ELR (cell line): ENCODE measurements around the gene FNBP1.

Source experiments
- DNase-seq: peaks from one replicate; pipeline ENCODE4 v3.0.0-alpha.2; 2015; ENCODE audit warnings: low read depth

FNBP1 gene

DNA sequence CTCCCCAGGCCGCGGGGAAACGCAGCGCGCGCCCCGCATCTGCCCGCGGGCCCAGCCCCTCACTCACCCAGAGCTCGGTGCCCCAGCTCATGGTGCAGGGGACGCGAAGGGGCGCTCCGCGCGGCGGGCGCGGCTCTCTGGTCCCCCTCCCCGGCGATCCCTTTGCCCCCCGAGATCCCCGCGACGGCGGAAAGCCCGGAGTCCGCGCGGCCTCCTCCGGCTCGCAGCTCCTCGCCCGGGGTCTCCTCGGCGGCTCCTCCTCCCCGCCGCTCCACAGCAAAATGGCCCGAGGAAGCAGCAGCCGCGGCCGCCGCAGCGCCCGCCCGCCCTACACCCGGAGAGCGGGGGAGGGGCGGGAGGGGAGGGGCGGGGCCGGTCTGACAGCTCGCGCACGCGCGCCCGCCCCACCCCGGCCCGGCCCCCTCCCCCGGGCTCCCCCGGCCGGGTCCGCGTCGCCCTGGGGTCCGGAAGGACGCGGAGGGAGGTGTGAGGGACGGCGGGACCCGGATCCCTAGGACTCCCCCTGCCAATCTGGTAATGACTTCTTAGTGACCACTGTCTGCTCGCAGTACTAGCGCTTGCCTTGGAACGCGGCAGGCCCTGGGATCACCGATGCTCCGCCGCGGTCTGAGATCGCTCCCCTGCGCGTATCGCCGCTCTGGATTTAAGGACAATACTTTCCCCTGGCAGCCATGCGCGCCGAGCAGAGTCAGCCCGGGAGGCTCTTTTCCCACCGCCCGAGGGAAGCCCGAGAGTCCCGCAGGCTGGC is at the start of gene FNBP1:
TSS of gene FNBP1 (minus strand) at position 305 of the 769 bp plus-strand sequence. CDS start at position 91, 214 bp downstream.
- peak; percentile 80 for DNase-seq

DNA sequence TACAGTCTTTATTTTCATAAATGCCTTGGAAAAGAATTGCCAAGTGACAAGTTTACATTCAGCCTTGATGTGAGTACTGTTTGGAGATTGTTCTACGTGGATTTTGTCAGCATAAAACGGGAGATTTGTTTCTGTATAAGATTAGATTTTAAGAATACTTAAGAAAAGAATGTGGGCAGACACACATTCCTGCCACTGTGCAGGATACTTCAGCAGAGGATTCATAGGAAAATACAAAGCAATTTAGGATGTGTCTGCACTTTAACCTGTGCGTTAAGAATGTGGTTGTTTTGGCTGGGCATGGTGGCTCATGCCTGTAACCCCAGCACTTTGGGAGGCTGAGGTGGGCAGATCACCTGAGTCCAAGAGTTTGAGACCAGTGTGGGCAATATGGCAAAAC is 47.9 kb upstream of the FNBP1 start:
- DNase-seq = no peak

DNA sequence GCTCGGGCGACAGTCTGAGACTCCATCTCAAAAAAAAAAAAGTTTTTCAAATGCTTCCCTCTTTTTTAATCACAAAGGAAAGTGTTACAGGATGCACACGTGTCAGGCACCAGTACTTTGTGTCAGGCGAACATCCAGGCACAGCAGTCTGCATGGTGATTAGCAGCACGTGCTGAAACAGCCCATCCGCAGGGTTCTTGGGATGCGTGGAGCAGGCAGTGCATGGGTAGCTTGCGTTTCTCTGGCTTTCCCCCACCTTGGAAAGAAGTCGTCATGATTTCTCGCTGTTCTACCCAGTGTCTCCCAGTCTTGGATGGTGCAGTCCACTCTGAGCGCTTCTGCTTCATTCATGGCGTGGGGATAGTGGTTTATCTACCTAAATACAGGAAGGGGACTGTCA is 46.2 kb upstream of the FNBP1 start:
- no peak for DNase-seq

DNA sequence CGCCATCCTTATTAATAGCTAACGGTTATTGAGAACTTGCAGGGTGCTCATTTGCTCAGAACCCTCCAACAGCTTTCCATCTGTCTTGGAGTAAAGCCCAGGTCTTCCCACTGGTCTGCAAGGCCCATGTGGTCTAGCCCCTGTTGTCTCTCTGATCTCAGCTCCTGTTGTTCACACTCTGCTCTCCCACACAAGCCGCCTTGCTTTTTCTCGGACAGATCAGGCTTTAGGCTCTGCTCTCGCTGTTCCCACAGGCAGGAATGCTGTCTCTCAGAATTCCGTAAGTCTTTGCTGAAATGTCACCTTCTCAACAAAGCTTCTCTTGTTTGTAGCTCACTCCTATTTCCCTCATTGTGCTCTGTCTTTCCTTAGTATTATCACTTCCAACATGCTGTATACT is 45.1 kb upstream of the FNBP1 start:
- no peak for DNase-seq

DNA sequence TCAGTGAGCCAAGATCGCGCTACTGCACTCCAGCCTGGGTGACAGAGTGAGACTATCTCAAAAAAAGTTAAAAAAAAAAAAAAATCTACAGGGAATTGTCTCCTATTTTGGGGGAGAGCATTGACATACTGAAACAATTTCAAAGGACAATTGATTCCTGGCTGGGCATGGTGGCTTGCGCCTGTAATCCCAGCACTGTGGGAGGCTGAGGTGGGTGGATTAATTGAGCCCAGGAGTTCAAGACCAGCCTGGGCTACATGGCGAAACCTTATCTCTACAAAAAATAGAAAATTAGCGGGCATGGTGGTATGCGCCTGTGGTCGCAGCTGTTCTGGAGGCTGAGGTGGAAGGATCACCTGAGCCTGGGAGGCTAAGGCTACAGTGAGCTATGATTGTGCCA is 41.3 kb upstream of the FNBP1 start:
- no peak for DNase-seq

DNA sequence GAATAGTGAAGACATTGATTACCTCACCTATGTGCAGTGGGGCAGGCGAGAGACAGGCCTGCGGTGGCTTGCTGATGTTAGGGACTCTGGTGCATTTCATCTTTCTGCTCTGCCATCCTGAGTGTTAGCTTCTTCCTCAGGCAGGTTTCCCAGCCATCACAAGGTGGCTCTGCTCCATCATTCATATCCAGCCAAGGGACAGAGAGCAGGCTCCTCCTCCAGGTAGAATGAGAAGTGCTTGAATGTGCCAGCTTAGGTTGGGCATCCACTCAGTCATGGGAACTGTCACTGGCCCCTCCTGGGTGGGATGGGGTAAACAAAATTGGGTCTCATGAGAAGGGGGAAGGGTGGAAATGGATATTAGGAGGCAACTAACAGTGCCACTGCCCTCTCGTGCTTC is 35.6 kb upstream of the FNBP1 start:
- no peak for DNase-seq

DNA sequence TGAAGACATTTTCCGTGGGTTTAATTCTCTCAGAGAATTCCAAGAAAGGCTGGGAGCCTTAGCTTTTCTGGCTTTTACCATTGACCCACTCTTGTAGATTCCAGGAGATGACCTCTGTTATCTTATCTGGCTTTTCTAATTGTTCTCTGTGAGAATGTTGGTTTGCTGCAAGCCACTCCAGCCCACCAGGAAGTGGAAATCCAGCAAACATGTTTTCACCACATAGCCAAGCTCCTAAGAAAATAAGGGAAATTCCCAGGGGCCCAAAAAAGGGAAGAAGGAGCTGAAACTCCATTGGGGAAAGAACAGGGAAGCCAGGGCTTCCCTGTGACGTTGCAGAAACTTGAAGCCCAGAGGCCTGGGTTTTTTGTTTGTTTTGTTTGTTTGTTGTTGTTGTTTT is 30.4 kb upstream of the FNBP1 start:
- DNase-seq = peak; percentile 36

DNA sequence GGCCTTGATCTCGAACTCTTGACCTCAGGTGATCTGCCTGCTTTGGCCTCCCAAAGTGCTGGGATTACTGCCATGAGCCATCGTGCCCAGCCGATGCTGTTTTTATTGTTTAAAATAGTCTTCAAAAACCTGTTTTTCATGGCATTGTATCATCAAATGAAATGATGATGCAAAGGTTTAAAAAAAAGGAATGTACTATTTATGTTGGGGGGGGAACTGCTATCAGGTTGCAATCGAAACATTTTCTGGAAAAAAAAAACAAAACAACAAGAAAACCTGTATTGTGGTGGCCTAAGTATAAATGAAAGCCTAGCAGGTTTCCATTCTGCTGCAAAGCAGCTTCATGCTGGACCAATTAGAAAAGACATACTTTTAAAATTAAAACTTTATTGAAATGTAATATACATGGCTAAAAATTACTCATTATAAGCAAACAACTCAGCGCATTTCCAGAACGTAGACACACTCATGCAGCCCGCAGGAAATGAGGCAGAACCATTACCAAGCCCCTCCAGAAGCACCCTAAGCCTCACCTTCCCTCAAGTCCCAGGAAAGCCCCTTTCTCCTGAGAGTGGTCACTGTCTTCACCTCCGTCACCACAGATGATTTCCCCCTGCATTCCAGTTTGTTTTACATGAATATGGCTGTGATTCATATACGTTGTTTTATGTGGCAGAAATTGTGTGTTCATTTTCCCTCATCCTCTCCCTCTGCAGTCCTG is 29.7 kb upstream of the FNBP1 start:
- peak; percentile 84 for DNase-seq

DNA sequence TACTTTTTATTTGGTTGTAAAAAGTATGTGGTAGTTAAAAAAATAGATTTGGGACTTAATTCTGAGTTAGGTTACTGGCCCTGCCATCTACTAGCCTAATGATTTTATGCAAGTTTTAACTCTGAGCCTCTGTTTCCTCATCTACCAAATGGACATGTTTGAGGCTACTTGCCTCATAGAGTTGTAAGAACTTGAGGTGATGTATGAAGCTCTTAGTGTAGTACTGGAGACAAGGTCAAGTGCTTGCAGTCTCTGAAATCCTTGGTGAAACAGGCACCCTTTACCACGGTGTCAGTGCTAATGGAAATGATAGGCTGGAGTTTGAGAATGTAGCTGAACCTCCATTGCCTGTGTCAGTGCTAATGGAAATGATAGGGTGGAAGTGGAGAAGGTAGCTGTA is 26.1 kb upstream of the FNBP1 start:
- DNase-seq = no peak

DNA sequence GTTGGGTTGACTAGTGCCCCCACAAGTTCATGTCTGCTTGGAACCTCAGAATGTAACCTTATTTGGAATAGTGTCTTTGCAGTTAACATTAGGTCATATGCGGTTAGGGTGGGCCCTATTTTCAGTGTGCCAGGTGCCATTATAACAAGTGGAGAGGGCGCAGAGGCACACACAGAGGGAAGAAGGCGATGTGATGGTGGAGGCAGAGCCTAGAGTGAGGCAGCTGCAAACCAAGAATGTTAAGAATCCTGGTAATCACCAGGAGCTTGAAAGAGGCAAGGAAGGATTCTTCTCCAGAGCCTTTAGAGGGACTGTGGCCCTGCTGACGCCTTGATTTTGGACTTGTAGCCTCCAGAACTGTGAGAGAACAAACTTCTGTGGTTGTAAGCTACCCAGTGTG is 21.6 kb upstream of the FNBP1 start:
- DNase-seq = no peak

DNA sequence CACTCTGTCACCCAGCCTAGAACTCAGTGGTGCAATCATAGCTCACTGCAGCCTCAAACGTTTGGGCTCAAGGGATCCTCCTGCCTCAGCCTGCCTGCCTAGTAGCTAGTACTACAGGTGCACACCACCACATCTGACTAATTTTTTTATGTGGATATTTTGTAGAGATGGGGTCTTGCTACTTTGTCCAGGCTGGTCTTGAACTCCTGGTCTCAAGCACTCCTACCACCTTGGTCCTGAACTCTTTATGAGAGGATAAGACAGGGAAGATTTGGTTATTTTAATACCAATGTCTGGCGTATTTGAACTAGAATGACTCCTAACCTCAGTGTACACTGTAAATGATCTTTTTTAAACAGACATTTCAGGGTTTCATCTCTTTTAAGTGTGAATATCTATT is 19.8 kb upstream of the FNBP1 start:
- no peak for DNase-seq

DNA sequence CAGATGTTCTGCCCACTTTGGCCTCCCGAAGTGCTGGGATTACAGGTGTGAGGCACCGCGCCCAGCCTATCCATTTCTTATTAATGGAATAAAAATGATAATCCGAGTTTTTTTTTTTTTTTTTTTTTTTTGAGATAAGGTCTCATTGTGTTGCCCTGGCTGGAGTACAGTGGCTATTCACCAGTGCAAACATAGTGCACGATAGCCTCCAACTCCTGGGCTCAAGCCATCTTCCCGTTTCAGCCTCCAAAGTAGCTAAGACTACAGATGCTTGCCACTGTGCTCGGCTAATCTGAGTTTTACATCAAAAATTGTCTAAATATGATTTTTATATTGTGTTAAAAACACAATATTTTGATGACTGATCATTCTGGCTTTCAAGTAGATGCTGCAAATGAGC is 17.3 kb upstream of the FNBP1 start:
- no peak for DNase-seq

DNA sequence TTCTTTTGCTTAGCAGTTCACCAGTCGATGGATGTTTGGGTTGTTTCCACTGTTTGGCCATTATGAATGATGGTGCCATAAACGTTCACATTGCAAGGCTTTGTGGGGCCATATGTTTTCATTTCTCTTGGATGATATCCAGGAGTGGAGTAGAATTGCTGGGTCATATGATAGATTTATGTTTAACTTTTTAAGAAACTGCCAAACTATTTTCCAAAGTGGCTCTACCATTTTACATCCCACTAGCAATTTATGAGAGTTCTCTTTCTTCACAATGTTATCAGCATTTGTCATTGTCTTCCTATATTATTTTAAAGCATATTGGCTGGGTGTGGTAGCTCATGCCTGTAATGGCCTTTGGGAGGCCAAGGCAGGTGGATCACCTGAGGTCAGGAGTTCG is 15.9 kb upstream of the FNBP1 start:
- no peak for DNase-seq

DNA sequence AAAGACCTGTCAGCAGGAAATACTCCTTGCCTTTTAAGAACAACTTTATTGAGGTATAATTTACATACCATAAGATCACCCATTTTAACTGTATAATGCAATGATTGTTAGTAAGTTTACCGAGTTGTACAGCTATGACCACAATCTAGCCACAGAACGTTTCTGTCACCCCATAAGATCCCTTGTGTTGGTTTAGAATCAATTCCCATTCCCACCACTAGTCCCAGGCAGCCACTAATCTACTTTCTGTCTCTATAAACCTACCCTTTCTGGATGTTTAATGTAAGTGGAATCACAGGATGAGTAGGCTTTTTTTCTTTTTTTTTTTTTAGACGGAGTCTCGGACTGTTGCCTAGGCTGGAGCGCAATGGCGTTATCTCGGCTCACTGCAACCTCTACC is 15.2 kb upstream of the FNBP1 start:
- DNase-seq = peak; percentile 50

DNA sequence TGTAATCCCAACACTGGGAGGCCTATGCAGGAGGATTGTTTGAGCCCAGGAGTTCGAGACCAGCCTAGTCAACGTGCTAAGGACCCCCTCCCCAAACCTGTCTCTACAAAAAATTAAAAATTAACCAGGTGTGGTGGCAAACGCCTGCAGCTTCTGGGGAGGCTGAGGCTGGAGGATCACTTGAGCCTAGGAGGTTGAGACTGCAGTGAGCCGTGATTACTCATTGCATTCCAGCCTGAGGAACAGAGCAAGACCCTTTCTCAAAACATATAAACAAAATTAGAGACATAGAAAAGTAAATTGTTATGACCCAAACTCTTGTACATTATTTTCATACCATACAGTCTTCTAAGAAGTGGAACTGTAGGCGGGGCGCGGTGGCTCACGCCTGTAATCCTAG is 11.8 kb upstream of the FNBP1 start:
- peak; percentile 37 for DNase-seq

DNA sequence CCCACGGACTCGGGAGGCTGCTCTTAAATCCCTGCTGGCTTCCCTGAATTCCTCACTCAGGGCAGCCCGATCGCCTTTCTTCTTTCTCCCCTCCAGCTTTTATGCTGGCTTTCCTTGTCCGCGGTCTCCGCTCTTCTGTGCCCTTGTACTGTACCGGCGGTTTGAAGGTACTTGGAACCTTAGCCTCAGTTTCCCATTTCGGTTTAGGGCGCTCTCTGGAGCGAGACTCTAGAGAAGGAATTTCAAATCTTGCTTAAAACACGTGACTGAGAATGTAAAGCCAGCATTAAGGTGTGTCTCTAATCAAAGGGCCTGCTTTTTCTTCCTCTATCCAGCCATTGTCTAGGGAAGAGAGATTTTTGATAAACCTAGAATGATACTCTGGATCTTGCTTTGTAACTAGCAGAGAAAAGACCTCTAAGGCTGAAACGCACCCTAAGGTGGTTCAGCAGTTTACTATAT is 11.4 kb upstream of the FNBP1 start:
- peak; percentile 29 for DNase-seq

DNA sequence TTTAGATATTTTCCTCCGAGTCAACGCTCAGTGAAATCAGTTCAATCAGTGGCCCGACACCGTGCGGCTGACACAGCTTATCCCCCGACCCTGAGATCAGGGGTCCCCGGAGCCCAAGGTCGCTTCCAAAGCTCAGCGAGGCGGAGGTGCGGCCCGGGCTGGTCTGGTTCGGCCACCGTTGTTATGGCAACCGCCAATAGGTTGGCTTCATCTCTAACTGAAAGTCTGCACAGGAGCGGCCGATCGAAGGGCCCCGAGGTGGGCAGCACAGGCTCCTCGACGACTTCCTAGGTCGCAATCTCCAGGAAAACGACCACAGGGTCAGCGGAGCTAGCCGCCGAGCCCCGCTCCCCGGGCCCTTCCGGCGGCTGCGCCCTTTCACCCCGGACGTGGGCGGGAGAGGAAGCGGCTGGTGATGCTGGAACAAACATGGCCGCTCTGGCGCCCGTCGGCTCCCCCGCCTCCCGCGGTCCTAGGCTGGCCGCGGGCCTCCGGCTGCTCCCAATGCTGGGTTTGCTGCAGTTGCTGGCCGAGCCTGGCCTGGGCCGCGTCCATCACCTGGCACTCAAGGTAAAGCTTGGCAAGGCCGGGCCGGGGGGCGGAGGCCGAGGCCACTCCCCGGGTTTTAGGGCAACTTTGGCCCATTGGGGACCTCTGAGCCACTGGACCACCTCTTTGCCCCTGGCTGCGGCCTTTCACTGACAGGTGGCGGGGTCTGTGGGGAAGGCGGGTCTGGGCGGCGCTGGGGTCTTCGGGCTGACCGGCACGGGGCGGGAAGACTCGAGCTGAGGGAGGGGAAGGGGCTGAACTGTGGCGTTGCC is 10.7 kb upstream of the FNBP1 start, which contains the start of gene GPR107:
TSS of gene GPR107 (plus strand) at position 403 of the 821 bp plus-strand sequence. CDS start at position 430, 27 bp downstream.
- DNase-seq = peak; percentile 81

DNA sequence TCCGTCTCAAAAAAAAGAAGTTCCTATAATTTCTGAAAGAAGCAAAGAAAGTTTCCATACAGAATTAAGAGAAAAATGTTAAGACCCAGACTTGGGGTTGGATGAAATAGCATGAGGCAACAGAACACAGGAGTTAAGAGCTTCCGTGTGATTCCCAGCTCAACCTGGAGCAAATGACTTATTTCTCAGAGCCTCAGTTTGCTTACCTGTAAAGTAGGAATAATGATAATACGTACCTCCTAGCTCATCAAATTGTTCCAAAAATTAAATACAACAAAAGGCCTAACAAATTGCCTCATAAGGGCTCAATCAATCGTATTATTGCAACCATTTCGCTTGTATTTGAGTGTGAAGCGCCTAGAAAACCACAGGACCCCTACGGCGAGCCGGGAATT is 10.1 kb upstream of the FNBP1 start:
- DNase-seq = no peak

DNA sequence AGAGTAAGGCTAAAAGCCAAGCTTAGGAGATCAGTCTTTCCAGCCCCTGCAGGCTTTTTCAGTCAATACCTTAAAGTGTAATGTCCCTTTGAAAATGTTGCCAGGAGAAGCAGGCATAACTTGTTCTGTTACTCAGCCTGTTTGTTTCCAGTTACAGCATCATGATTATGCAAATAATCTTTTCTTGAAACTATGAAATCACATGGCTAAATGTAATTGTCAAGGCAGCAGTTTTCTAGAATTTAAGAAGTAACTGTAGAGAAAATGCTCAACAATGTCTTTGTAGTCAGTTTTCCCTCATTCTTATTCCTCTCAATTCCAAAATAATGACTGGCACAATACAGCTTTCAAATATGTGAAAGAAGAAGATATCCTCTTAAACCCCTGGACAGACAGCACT is 8.9 kb upstream of the FNBP1 start:
- DNase-seq = no peak

DNA sequence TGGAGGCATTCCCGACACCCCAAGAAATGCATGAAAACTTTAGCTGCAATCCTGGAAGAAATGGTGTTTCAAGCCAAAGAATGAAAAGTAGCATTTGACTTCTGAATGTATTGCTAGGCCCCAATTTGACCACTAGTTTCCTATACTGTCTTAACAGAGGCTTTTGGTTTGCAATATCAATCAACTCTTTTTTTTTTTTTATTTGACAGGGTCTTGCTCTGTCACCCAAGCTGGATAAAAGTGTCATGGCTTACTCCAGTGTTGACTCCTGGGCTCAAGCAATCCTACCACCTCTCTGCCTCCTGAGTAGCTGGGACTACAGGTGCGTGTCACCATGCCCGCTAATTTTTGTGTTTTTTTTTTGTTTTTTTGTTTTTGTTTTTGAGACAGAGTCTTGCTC is 7.5 kb upstream of the FNBP1 start:
- DNase-seq = no peak

DNA sequence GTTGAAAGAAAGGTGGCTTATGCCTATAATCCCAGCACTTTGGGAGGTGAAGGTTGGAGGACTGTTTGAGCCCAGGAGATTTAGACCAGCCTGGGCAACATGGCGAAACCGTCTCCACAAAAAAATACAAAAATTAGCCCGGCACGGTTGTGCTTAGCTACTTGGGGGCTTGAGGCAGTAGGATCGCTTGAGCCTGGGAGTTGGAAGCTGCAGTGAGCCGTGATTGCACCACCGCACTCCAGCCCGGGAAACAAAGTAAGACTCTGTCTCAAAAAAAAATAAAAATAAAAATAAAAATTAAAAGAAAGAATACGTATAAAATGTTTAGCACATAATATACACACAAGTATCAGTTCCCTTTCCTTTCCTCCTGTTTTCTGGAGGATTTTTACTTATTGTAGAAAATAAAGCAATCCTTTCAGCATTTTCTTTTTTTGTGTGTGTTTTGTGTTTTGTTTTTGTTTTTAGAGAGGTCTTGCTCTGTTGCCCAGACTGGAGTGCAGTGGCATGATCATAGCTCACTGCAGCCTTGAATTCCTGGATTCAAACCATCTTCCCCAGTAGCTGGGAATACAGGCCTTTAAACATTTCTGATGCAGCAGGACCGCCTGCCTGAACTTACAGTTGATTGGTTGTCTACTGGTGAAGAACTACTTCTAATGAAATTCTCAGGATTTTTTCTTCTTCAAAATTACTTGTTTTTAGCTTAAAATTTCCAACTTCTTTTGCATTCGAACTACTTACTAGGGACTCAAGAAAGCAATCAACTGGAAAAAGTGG is 6.6 kb upstream of the FNBP1 start:
- DNase-seq = no peak
